ENCODE measurements around the gene DLX1.

DNA sequence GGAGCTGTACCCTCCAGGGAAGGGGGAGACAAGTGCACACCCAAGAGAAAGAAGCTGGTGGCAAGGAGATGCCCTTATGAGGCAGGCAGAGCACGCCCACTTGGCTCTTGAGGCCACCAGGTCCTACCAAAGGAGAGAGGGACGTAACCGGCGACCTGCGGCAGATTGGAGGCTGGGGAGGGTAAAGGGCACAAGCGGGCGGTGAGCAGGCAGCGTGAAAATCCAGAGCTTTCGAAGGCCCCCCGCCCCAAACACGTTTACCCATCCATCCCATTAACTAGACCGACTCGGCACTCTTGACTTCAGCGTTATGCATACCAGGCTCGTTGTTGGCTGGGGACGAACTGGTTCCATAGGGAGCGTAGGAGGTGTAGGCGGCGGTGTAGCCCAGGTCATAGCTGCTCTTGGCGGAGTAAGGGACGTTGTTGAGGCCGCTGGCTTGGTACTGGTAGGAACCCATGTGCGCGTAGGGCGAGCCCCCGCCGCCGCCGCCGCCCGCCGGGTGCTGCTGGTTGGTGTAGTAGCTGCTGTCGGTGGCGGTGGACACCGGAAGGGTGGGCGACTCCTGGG, 16.6 kb downstream of the DLX1 start:
- TF ChIP-seq CTCF (IDR thresholded peaks at IDR 0.05) (no peak), ZFX (IDR thresholded peaks at IDR 0.05; ENCODE audit: borderline replicate concordance) (no peak)

Data from 22Rv1 (cell line).